ENCODE results near the gene PRKAG2. TPM values are rescaled to one million over a fixed set of nuclear protein-coding genes. Genes with fewer than 3 reads are reported as not detected.

The PRKAG2 gene
- total RNA-seq, 1 experiment from 2014 or later, result 10.9 TPM

DNA sequence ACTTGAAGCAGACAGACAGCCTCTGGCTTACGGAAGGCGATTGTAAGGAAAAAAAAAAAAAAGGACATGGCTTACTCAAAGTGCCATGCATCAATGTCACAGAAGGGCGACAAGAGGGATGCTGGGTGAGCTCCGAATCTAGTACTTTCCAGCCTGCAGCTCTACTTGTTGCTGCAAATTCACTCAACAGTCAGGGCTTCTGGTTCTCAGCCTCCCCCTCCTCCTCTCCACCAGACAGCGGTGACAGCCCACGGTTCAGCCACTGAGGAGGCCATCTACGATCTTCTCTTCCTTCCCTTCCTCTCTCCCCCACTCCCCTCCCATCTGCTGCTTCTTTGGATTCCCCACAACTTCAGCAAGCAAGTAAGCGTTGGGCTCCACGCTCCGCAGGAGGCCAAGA lies 63.5 kb downstream of the PRKAG2 start:
- no peaks in the 10 kb centered on the region for H3K27me3 ChIP-seq
- no peak overlapping the region for H3K27ac ChIP-seq
- no peaks in the 10 kb centered on the region for H3K36me3 ChIP-seq
- DNase-seq, result no peak
- H3K9me3 ChIP-seq (replicated peaks), result no peaks in the 10 kb centered on the region
- peaks cover 23% of the 10 kb centered on the region for H3K4me1 ChIP-seq
- H3K4me3 ChIP-seq, result no peak overlapping the region

DNA sequence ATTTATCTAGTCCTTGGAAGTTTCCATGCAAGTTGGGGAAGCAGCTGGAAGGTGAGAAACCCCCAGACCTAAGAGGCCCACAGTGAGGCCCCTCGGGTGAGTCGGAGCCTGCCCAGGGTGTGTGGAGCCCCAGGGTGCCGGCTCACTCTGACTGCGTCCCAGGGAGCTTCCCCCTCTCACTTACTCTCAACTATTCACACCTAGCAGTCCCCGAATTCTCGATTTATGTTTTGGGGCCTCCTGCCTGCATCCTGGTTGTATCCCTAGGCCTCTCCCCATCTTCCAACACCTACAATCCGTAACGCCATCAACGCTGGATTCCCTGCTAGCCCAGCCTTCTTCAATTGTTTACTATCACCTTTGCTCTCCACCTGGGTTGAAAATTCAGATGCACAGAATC lies 63.9 kb downstream of the PRKAG2 start:
- H3K9me3 ChIP-seq (replicated peaks), result no peaks in the 10 kb centered on the region
- no peak for DNase-seq
- no peaks in the 10 kb centered on the region for H3K27me3 ChIP-seq
- no peaks in the 10 kb centered on the region for H3K36me3 ChIP-seq
- peaks cover 28% of the 10 kb centered on the region for H3K4me1 ChIP-seq
- no peak overlapping the region for H3K4me3 ChIP-seq
- H3K27ac ChIP-seq, result no peak overlapping the region

DNA sequence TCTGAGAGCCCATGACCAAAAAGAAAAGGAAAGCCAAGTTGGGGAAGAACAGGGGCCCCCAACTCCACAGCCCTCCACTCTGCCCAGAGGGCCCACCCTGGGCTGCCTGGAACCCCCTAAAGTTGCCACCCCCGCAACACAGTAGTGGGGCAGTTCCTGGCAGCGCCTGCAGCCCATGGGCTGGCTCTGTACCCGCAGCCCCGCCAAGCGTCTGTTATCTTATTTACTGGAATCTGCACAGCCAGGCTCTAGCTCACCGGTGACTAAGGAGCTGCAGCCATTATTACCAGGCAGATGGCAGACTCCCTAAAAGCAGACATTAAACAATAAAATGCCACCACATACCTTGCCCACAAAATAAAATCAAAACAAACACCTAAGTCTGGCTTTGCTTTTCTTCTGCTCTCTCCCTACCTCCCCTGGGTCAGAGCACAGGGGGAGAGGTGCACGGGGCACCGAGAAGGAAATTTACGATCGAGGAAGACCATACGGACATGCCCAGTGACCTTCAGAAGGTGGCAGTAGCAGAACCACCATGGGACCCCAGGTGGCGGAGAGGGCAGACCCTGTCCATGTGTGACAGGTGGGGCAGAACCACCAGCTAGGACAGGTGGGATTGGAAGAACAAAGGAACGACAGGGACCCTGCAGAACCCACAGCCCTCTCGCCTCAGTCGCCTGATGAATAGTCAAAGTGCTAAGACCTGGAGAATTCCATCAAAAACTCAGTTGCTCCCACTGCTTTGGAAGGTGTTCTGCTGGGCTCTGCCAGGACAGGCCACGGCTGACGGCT lies 66.3 kb downstream of the PRKAG2 start:
- Histone ChIP-seq H3K4me3 (no peak overlapping the region), H3K27ac (no peak overlapping the region), H3K4me1 (peaks cover 51% of the 10 kb centered on the region), H3K36me3 (no peaks in the 10 kb centered on the region), H3K27me3 (no peaks in the 10 kb centered on the region), H3K9me3 (replicated peaks) (no peaks in the 10 kb centered on the region)
- DNase-seq, result no peak

DNA sequence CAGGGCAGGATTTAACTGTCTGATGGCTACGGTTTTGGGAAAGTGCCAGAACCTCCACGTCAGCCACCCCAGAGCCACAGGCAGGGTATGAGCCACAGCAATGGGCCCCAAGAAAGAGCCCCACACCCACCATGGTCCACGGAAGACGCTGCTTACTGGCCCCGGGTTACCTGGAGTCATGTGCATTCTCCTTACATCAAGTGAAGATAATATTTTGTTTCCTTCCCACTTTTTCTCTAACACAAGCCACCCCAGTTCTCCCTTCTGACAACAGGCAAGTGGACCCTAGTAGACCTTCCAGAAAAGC lies 67.1 kb downstream of the PRKAG2 start:
- 0 out of 2 replicates have a peak, but pooled peaks cover 6% of the 10 kb centered on the region for H3K9me3 ChIP-seq (replicated peaks)
- H3K27ac ChIP-seq, result no peak overlapping the region
- H3K36me3 ChIP-seq, result no peaks in the 10 kb centered on the region
- H3K4me1 ChIP-seq, result peaks cover 57% of the 10 kb centered on the region
- H3K27me3 ChIP-seq, result no peaks in the 10 kb centered on the region
- no peak overlapping the region for H3K4me3 ChIP-seq
- DNase-seq, result no peak

DNA sequence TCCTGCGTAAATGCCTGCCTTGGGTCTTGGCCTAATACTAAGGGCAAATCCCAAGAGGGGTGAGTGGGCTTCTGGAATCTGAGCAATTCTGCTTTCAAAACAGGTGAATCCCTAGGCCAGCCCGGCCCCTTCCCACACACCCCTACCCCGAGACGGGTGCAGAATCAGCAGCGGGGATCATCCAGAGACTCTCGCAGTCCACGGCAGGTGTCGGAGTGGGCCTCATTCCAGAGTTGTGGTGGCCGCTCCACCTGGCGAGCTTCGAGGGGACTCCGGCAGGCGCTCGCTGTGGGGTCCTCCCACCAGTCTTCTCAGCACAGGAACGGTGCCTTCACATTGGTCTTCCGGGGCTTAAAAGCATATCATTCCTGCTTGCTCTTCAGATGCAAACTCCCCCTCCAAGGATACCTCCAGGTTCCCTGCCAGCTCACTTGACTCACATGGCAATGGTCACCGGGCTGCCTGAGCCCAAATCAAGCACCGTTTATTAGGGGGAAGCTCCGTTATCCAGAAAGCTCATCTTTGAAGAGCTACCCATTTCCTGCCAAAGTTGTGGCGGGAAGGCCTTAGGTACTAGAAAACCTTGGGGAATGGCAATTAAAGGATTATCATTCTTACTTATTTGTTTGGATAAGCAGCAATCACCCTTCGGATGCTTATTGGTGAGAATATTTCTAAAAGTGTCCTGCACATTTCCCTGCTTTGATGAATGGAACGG lies 67.6 kb downstream of the PRKAG2 start:
- DNase-seq, result no peak
- no peaks in the 10 kb centered on the region for H3K36me3 ChIP-seq
- H3K4me3 ChIP-seq, result peak overlapping the region; percentile 40
- H3K27me3 ChIP-seq, result no peaks in the 10 kb centered on the region
- H3K27ac ChIP-seq, result peak overlapping the region; percentile 94
- H3K4me1 ChIP-seq, result peaks cover 52% of the 10 kb centered on the region
- 0 out of 2 replicates have a peak, but pooled peaks cover 6% of the 10 kb centered on the region for H3K9me3 ChIP-seq (replicated peaks)

DNA sequence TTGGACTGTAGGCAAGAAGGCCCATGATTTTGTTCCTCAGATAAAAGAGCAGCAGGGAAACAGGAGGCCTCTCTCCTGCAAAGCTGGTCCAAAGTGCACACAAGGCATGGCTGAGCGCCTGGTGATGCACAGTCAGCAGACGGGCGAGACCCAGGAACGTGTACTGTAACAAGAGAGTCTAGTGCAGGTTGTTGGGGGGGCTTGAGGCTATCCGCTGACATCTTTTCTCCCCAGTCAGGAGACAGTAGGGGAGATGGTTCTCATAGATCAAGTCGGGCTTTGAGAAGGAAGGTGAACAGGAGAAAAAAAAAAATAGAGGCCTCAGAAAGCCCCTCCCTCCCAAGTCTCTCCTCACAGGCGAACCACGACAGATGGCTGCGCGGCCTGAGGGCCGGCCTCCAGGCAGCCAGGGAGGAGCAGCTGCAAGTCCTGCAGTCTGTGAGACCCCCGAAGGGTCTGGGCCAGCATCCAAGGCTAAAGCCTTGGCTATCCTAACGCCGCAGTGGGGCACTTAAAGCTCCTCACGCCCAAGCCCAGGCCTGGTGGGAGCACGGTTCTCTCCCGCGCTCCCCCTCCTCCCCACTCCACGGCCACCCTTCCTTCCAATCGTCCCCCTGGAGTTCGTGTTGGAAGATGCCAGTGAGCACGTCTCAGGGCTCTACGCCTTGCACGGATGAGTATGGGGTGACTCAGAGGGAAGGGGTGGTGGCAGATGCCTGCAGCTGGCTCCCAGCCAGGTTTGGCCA lies 68.3 kb downstream of the PRKAG2 start:
- DNase-seq, result peak; percentile 95
- H3K27ac ChIP-seq, result peak overlapping the region; percentile 94
- H3K36me3 ChIP-seq, result no peaks in the 10 kb centered on the region

DNA sequence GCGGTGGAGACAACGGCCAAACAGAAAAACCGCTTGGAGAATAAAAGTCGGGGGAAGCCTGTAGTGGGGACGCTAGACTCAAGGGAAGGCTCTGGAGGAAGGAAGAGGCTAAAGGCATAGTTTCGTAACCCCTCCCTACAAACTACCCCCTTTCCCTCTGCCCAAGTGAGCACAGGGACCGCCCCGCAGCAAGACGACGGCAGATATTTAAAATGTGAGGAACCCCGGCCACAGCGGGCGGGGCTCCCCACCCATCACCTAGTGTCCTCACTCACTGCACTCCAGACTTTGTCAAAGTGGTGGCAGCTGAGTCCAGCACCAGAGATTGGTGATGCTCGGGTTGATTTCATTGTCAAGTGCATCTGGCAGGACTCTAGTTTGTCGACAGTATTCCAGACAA lies 69.1 kb downstream of the PRKAG2 start:
- no peaks in the 10 kb centered on the region for H3K27me3 ChIP-seq

More for the DNA sequence above, 68.3 kb downstream of the PRKAG2 start:
- H3K27me3 ChIP-seq, result no peaks in the 10 kb centered on the region
- H3K9me3 ChIP-seq (replicated peaks), result 0 out of 2 replicates have a peak, but pooled peaks cover 6% of the 10 kb centered on the region
- H3K4me1 ChIP-seq, result peaks cover 50% of the 10 kb centered on the region
- peak overlapping the region; percentile 40 for H3K4me3 ChIP-seq

DNA sequence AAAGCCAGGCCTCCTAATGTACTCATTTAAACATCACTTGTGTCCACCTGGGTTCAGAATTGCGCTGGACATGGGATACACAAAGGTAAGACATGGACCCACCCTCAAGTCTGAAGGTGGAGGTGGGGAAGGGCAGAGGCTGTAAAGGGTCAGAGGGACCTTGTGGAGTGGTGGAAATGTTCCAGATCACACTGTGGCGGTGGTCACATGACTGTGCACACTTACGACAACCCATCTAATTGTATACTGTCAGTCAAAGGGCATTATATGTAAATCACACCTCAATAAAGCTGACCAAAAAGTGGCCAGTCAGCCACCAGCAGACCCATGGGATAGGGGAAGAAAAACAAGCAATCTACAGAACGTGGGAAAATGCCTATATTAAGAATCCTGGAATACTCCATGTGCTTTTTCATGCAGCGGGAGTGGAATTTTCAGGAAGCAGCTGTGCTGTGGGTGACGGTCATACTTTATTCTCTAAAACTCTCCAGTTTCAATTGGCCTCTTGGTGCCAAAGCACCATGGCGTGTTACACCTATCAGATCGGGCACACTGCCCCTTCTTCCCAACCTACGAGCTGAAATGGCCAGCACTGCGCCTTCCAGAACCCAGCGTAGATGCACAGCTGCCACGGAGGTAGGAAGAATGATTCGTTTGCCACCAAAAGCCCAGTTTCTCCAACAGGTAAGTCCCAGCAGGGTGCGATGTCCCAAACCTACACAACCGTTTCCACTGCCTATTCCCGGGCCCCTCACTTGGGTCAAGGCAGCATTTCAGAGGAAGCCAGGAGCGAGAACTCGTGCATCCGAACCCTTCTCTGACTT lies 69.8 kb downstream of the PRKAG2 start:
- no peaks in the 10 kb centered on the region for H3K36me3 ChIP-seq
- no peaks in the 10 kb centered on the region for H3K27me3 ChIP-seq
- H3K4me1 ChIP-seq, result peaks cover 50% of the 10 kb centered on the region
- peak overlapping the region; percentile 94 for H3K27ac ChIP-seq
- 0 out of 2 replicates have a peak, but pooled peaks cover 6% of the 10 kb centered on the region for H3K9me3 ChIP-seq (replicated peaks)
- peak in 1 of 2 experiments; percentile 58 for DNase-seq
- H3K4me3 ChIP-seq, result peak overlapping the region; percentile 40

More for the DNA sequence above, 69.1 kb downstream of the PRKAG2 start:
- H3K4me3 ChIP-seq, result peak overlapping the region; percentile 40
- H3K36me3 ChIP-seq, result no peaks in the 10 kb centered on the region
- peak overlapping the region; percentile 94 for H3K27ac ChIP-seq
- H3K4me1 ChIP-seq, result peaks cover 50% of the 10 kb centered on the region
- peak in 1 of 2 experiments; percentile 58 for DNase-seq
- 0 out of 2 replicates have a peak, but pooled peaks cover 6% of the 10 kb centered on the region for H3K9me3 ChIP-seq (replicated peaks)

DNA sequence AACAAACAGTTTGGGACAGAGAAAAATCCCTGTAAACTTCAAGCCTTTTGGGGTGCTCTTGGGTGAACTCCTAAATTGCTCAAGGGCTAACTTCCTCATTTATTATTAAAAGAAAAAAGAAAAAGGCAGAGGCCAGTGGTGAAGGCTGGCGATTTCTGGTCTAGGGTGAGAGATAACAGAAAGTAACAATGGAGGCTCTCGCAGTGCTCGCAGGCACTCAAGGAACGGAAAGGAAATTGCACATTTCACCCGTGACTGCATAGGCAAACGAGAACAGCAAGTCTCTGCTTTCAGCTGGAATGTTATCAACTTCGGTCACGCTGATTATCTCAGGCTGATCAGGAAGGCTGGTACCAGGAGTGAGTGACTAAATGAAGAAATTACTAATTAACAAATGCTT lies 70.7 kb downstream of the PRKAG2 start:
- peak; percentile 83 to 92 for DNase-seq
- H3K9me3 ChIP-seq (replicated peaks), result 0 out of 2 replicates have a peak, but pooled peaks cover 6% of the 10 kb centered on the region
- H3K27me3 ChIP-seq, result no peaks in the 10 kb centered on the region
- no peaks in the 10 kb centered on the region for H3K36me3 ChIP-seq
- peak overlapping the region; percentile 94 for H3K27ac ChIP-seq
- no peak overlapping the region for H3K4me3 ChIP-seq
- H3K4me1 ChIP-seq, result peaks cover 50% of the 10 kb centered on the region

DNA sequence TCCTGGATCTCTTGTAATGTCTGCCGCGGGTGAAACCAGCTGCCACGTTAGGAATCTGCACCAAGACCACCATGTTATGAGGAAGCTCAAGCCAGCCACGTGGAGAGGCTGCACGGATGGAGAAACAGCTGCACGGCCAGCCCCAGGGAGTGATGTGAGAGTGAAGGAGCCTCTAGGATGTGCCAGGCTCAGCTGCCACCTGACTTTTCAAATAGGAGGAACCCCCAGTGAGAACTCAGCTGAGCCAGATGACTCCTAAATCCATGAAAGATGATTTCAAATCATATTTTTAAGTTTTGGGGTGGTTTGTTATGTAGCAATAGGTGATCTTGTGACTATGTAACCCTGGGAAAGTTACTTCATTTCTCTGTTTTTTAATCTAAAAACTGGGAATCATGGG lies 71.7 kb downstream of the PRKAG2 start:
- peak; percentile 60 to 66 for DNase-seq
- H3K4me3 ChIP-seq, result no peak overlapping the region

DNA sequence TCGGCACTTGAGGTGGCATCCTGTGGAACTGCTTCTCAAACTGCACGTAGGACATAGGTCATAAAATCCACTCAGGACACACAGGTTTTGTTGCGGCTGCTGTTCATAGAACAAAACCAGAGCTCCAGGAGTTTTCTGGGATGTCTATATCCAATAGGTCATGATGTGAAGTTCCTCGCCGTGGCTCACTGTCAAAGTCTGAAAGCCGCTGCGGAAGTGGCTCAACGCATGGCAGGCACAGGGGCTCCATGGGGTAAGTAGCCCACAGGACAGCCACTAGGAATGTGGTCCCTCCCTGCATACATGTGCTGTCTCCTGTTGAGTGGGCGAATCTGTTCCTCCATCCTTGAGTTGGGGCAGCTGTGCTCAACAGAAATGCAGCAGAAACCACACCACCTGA lies 72.2 kb downstream of the PRKAG2 start:
- H3K9me3 ChIP-seq (replicated peaks), result 0 out of 2 replicates have a peak, but pooled peaks cover 6% of the 10 kb centered on the region
- H3K27ac ChIP-seq, result peak overlapping the region; percentile 94; the same call in 1 of the 2 replicates
- no peaks in the 10 kb centered on the region for H3K36me3 ChIP-seq
- H3K27me3 ChIP-seq, result no peaks in the 10 kb centered on the region
- H3K4me1 ChIP-seq, result peaks cover 46% of the 10 kb centered on the region
- no peak overlapping the region for H3K4me3 ChIP-seq
- no peak for DNase-seq

More for the DNA sequence above, 71.7 kb downstream of the PRKAG2 start:
- no peaks in the 10 kb centered on the region for H3K27me3 ChIP-seq
- peak overlapping the region; percentile 94 for H3K27ac ChIP-seq
- H3K9me3 ChIP-seq (replicated peaks), result 0 out of 2 replicates have a peak, but pooled peaks cover 6% of the 10 kb centered on the region
- H3K4me1 ChIP-seq, result peaks cover 50% of the 10 kb centered on the region
- H3K36me3 ChIP-seq, result no peaks in the 10 kb centered on the region

DNA sequence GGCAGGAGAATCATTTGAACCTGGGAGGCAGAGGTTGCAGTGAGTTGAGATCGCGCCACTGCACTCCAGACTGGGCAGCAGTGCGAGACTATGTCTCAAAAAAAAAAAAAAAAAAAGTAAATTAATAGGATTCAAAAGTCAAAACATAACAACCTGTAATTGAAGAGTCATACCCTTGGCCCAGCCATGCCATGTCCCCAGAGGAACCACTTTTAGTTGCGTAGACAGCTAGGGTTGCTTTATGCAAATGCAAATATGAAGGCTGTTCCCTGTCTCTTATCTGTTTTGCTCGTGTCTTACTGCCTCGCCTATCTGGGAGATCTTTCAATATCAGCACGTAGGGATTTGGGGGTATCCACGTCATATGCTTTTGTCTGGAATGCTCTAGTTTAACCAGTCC lies 73.1 kb downstream of the PRKAG2 start:
- peaks cover 38% of the 10 kb centered on the region for H3K4me1 ChIP-seq
- H3K4me3 ChIP-seq, result no peak overlapping the region
- H3K9me3 ChIP-seq (replicated peaks), result 0 out of 2 replicates have a peak, but pooled peaks cover 6% of the 10 kb centered on the region
- H3K36me3 ChIP-seq, result no peaks in the 10 kb centered on the region
- H3K27me3 ChIP-seq, result no peaks in the 10 kb centered on the region
- no peak for DNase-seq
- no peak overlapping the region for H3K27ac ChIP-seq

DNA sequence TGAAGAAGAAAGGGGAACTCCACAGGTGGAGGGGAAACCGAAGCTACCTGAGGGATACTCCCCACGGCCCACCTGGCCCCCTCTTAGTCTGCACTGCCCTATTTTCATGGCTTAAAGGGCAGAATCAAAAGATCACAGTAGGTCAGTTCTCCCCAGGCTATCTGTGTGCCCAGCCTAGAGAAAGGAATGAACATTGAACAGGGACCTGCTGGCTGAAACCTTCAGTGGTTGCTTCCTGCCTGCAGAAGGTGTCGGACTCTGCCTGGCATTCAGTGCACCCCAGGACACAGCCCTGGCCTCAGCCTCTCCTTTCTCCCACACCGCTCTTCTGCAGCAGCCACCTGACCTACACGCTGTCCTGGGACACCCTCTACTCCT lies 74.5 kb downstream of the PRKAG2 start:
- no peak for DNase-seq
- H3K27me3 ChIP-seq, result no peaks in the 10 kb centered on the region
- H3K27ac ChIP-seq, result no peak overlapping the region
- H3K4me1 ChIP-seq, result peaks cover 30% of the 10 kb centered on the region
- H3K9me3 ChIP-seq (replicated peaks), result 0 out of 2 replicates have a peak, but pooled peaks cover 6% of the 10 kb centered on the region
- no peak overlapping the region for H3K4me3 ChIP-seq
- no peaks in the 10 kb centered on the region for H3K36me3 ChIP-seq

Measured in SJCRH30 (cell line).